K562 (cell line): Measurements from ENCODE around the gene TIMM50. TPM values are rescaled to one million over a fixed set of nuclear protein-coding genes. Genes with fewer than 3 reads are reported as not detected.

Experiments used
- ARID1B ChIP-seq: fragments of 450-650 bp; IDR thresholded peaks from 2 replicates; pipeline ENCODE4 v1.6.1; 2016; ENCODE audit warnings: antibody characterized with exemption, mild to moderate bottlenecking, inconsistent platforms
- ATF7 ChIP-seq: fragments of 450-650 bp; IDR thresholded peaks from 2 replicates; pipeline ENCODE4 v1.7.1; 2014; ENCODE audit warnings: mild to moderate bottlenecking, moderate library complexity
- BRD9 ChIP-seq: fragments of 450-650 bp; IDR thresholded peaks from 2 replicates; pipeline ENCODE4 v1.6.1; 2018; ENCODE audit warnings: low read depth; ENCODE audit not compliant: partially characterized antibody
- CBX3 ChIP-seq, 2 experiments: IDR thresholded peaks; 1 replicate in 1 of 2; 2 replicates in 1 of 2; pipeline ENCODE4 v1.6.1; 2012; ENCODE audit warnings: inconsistent platforms in 2 of 2, low read length in 2 of 2, borderline replicate concordance in 1 of 2, control low read depth in 1 of 2
- FOXA3 ChIP-seq, 2 experiments: fragments of 450-650 bp in 1 of 2; sonication (generic) in 1 of 2; formaldehyde crosslinking; IDR thresholded peaks in 1 of 2; conservative IDR thresholded peaks in 1 of 2; 2 replicates each; pipeline versions ENCODE4 v1.4.0 to v1.8.0; 2020 to 2022; ENCODE audit warnings: mild to moderate bottlenecking in 2 of 2, missing genetic modification reagents in 1 of 2
- HMGXB4 ChIP-seq: sonication (generic); formaldehyde crosslinking; IDR thresholded peaks from 2 replicates; pipeline ENCODE4 v1.8.1; 2023; ENCODE audit warnings: mild to moderate bottlenecking, missing genetic modification reagents
- KLF1 ChIP-seq: fragments of 450-650 bp; IDR thresholded peaks from 2 replicates; pipeline ENCODE4 v1.6.1; 2016; ENCODE audit warnings: missing genetic modification characterization, missing compliant biosample characterization
- KLF16 ChIP-seq: IDR thresholded peaks from 2 replicates; pipeline ENCODE4 v1.6.1; 2016; ENCODE audit warnings: antibody characterized with exemption
- MITF ChIP-seq: IDR thresholded peaks from 2 replicates; pipeline ENCODE4 v1.6.1; 2014; ENCODE audit warnings: antibody characterized with exemption
- MTA1 ChIP-seq: fragments of 450-650 bp; IDR thresholded peaks from 2 replicates; pipeline ENCODE4 v1.6.1; 2017; ENCODE audit warnings: borderline replicate concordance
- MYC ChIP-seq, 2 experiments: fragments of 250-450 bp in 1 of 2; sonication (Bioruptor Pico) in 1 of 2; IDR thresholded peaks; 2 replicates each; pipeline versions ENCODE4 v1.5.1 to v1.6.1; 2012 to 2021; ENCODE audit warnings: low read depth in 2 of 2, borderline replicate concordance in 1 of 2, improper control_type of control experiment in 1 of 2, low read length in 1 of 2, mild to moderate bottlenecking in 1 of 2, moderate library complexity in 1 of 2
- NKRF ChIP-seq: fragments of 450-650 bp; IDR thresholded peaks from 2 replicates; pipeline ENCODE4 v1.6.1; 2016; ENCODE audit warnings: borderline replicate concordance
- POLR2H ChIP-seq: IDR thresholded peaks from 2 replicates; pipeline ENCODE4 v1.6.1; 2016; ENCODE audit warnings: missing genetic modification characterization, low read depth, mild to moderate bottlenecking, control low read depth, missing compliant biosample characterization, moderate library complexity
- SAP30 ChIP-seq: fragments of 200-600 bp; sonication (generic); IDR thresholded peaks from 2 replicates; pipeline ENCODE4 v1.6.1; 2012; ENCODE audit warnings: borderline replicate concordance, low read depth, mild to moderate bottlenecking, moderate library complexity, low read length, control low read depth, inconsistent platforms; ENCODE audit not compliant: insufficient read depth, poor library complexity, severe bottlenecking
- SIN3B ChIP-seq: fragments of 450-650 bp; IDR thresholded peaks from 2 replicates; pipeline ENCODE4 v1.6.1; 2017; ENCODE audit warnings: low read depth, mild to moderate bottlenecking, moderate library complexity
- USF1 ChIP-seq: sonication (generic); formaldehyde crosslinking; IDR thresholded peaks from 2 replicates; pipeline ENCODE4 v1.9.0; 2022; ENCODE audit warnings: mild to moderate bottlenecking, missing genetic modification reagents
- ZNF584 ChIP-seq: fragments of 200-800 bp; sonication (Bioruptor generic); IDR thresholded peaks from 2 replicates; pipeline ENCODE4 v1.6.1; 2016; ENCODE audit warnings: low read depth, mild to moderate bottlenecking, missing genetic modification characterization, missing compliant biosample characterization
- polyA plus RNA-seq, 8 experiments: library from polyadenylated mRNA; depleted of rRNA in 4 of 8; stranded (reverse) in 5 of 8; unstranded in 3 of 8; fragments of >200 nt; fragmentation: Nextera tagmentation in 2 of 8; fragmentation: Illumina TruSeq in 1 of 8; extraction: Ambion mirVana in 2 of 8; extraction: Trizol in 1 of 8; gene quantifications; 2 replicates each; pipeline versions ENCODE4 v1.2.1 to v1.2.3, GENCODE V29; 2011 to 2014; ENCODE audit warnings: inconsistent platforms in 1 of 8, missing spikeins in 1 of 8
- total RNA-seq, 7 experiments: library from RNA; depleted of rRNA in 6 of 7; stranded (reverse); fragments of >200 nt in 6 of 7; fragmentation: Illumina TruSeq in 2 of 7; extraction: Trizol in 2 of 7; gene quantifications; 2 replicates each; pipeline versions ENCODE4 v1.2.1 to v1.2.3, GENCODE V29; 2011 to 2021; ENCODE audit warnings: low replicate concordance in 1 of 7

The TIMM50 gene
- total and polyA plus RNA-seq, 9 of the 15 experiments (the other 6 are each of a cell fraction or from before 2014, with no cell fraction given), result 28.3 to 221 (median 170) TPM

GRCh38 chr19:39480337-39481228 is at the start of gene TIMM50 (continued):
- peak in 1 of 2 experiments; percentile 61; a peak in 1 of 4 replicates for TF ChIP-seq FOXA3 (CRISPR knock-in tag; conservative IDR thresholded peaks at IDR 0.05 in 1 of 2, IDR thresholded peaks at IDR 0.05 in 1 of 2)
- peak in 1 of 2 experiments; percentile 62; a peak in 1 of 3 replicates for TF ChIP-seq CBX3 (IDR thresholded peaks at IDR 0.05; ENCODE audit: borderline replicate concordance in 1 of 2, low read length in 2 of 2)
- peak; percentile 65 for TF ChIP-seq SAP30
- peak; percentile 49 for TF ChIP-seq BRD9
- peak; percentile 39; the same call in 1 of the 2 replicates for TF ChIP-seq MITF
- TF ChIP-seq KLF1 (tag), result peak; percentile 92
- TF ChIP-seq SIN3B, result peak; percentile 97
- peak; percentile 35; the same call in 1 of the 2 replicates for TF ChIP-seq USF1 (CRISPR knock-in tag)
- peak; percentile 87 for TF ChIP-seq KLF16
- peak; percentile 50; the same call in 1 of the 2 replicates for TF ChIP-seq ARID1B
- peak; percentile 93 for TF ChIP-seq ATF7
- peak; percentile 78 for TF ChIP-seq POLR2H (tag)
- peak; percentile 85 for TF ChIP-seq NKRF
- TF ChIP-seq HMGXB4 (CRISPR knock-in tag), result 0 out of 2 replicates have a peak, but pooled peaks have one; percentile 15
- TF ChIP-seq MTA1, result 0 out of 2 replicates have a peak, but pooled peaks have one; percentile 29
- TF ChIP-seq MYC (IDR thresholded peaks at IDR 0.05; ENCODE audit: low read depth, low read length), result peak; percentile 92
- peak; percentile 31; the same call in 1 of the 2 replicates for TF ChIP-seq MYC (CRISPR knock-in tag; IDR thresholded peaks at IDR 0.05; ENCODE audit: borderline replicate concordance, low read depth)
- TF ChIP-seq ZNF584 (CRISPR knock-in tag), result peak; percentile 12; the same call in 1 of the 2 replicates
